GM18858 (cell line): ENCODE results near the gene SART1.

ENCODE experiments used
- ATAC-seq: cut with Tn5 transposase; IDR thresholded peaks from one replicate; pipeline ENCODE4 v1.9.1; 2021; ENCODE audit not compliant: unreplicated experiment

The SART1 gene

GRCh38 chr11:65961267-65962140 is at the start of gene SART1:
SART1 (plus strand) TSS chr11:65961734; CDS start chr11:65961781, 47 bp downstream.
- ATAC-seq: peak; percentile 72

- no peak for ATAC-seq
These were observed 48.7 kb upstream of the SART1 start for GRCh38 chr11:65912845-65913244.

- no peak for ATAC-seq
These were observed 46.3 kb upstream of the SART1 start for GRCh38 chr11:65915101-65915820.

GRCh38 chr11:65915821-65916251 is 45.7 kb upstream of the SART1 start:
- no peak for ATAC-seq

GRCh38 chr11:65916391-65916790 is 45.1 kb upstream of the SART1 start:
- no peak for ATAC-seq

GRCh38 chr11:65917077-65917433 is 44.5 kb upstream of the SART1 start:
- ATAC-seq: no peak

GRCh38 chr11:65917434-65918210 is 43.9 kb upstream of the SART1 start:
- no peak for ATAC-seq

GRCh38 chr11:65918211-65919140 is 43.1 kb upstream of the SART1 start, which contains the start of gene C11orf68:
C11orf68 (minus strand) TSS chr11:65919062; CDS start chr11:65919031, 31 bp downstream.
- peak; percentile 31 for ATAC-seq

GRCh38 chr11:65919141-65919572 is 42.4 kb upstream of the SART1 start, which contains the start of gene DRAP1:
DRAP1 (plus strand) TSS chr11:65919426; CDS start chr11:65919502, 76 bp downstream.
- ATAC-seq: peak; percentile 71

- no peak for ATAC-seq
These were observed 41.8 kb upstream of the SART1 start for GRCh38 chr11:65919573-65920371.

GRCh38 chr11:65920372-65920802 is 41.1 kb upstream of the SART1 start:
- no peak for ATAC-seq

GRCh38 chr11:65921033-65921555 is 40.4 kb upstream of the SART1 start:
- no peak for ATAC-seq

GRCh38 chr11:65921876-65922275 is 39.7 kb upstream of the SART1 start:
- ATAC-seq: no peak

GRCh38 chr11:65922565-65922964 is 39.0 kb upstream of the SART1 start:
- ATAC-seq: no peak

GRCh38 chr11:65925397-65925796 is 36.1 kb upstream of the SART1 start:
- ATAC-seq: no peak

- no peak for ATAC-seq
These were observed 33.6 kb upstream of the SART1 start for GRCh38 chr11:65927904-65928397.

- no peak for ATAC-seq
These were observed 32.9 kb upstream of the SART1 start for GRCh38 chr11:65928667-65929066.

GRCh38 chr11:65931773-65932557 is 29.6 kb upstream of the SART1 start:
- ATAC-seq: no peak
